ENCODE data around the gene SLC37A2. TPM values are rescaled to one million over a fixed set of nuclear protein-coding genes. Genes with fewer than 3 reads are reported as not detected.

The SLC37A2 gene
- total RNA-seq, 1 experiment from 2014 or later, result 0.41 TPM

Other genes with a start within 250 kb of the SLC37A2 start
- gene ROBO3, start 197.9 kb upstream of the SLC37A2 start, total RNA-seq (2014; rRNA removed; shearing (Covaris generic); ENCODE audit: low replicate concordance), result 6.6 and 13.8 TPM in 2 replicates
- gene ROBO4, start 165.4 kb upstream of the SLC37A2 start, total RNA-seq (2014; rRNA removed; shearing (Covaris generic); ENCODE audit: low replicate concordance), result not detected in 2 replicates
- not detected in 2 replicates for gene HEPN1, start 144.1 kb upstream of the SLC37A2 start, total RNA-seq (2014; rRNA removed; shearing (Covaris generic); ENCODE audit: low replicate concordance)
- not detected in 2 replicates for gene HEPACAM, start 127.3 kb upstream of the SLC37A2 start, total RNA-seq (2014; rRNA removed; shearing (Covaris generic); ENCODE audit: low replicate concordance)
- 1.8 and 2.3 TPM in 2 replicates for gene CCDC15, start 109.1 kb upstream of the SLC37A2 start, total RNA-seq (2014; rRNA removed; shearing (Covaris generic); ENCODE audit: low replicate concordance)
- gene TMEM218, start 48.3 kb downstream of the SLC37A2 start, total RNA-seq (2014; rRNA removed; shearing (Covaris generic); ENCODE audit: low replicate concordance), result 23.2 and 46.9 TPM in 2 replicates
- 0.18 and 1.5 TPM in 2 replicates for gene PKNOX2, start 101.4 kb downstream of the SLC37A2 start, total RNA-seq (2014; rRNA removed; shearing (Covaris generic); ENCODE audit: low replicate concordance)